Liver (tissue), 3 donors: ENCODE data around the gene INTS15.

ENCODE experiments used
- CTCF ChIP-seq: fragments of 150-350 bp; IDR thresholded peaks from 2 replicates; pipeline ENCODE4 v1.5.1; 2017; ENCODE audit warnings: improper control_type of control experiment, low read depth, low read length; ENCODE audit not compliant: missing input control
- MAX ChIP-seq: IDR thresholded peaks from 2 replicates; pipeline ENCODE4 v1.6.1; 2016; ENCODE audit warnings: antibody characterized with exemption
- RAD21 ChIP-seq, 2 donors: IDR thresholded peaks; 2 replicates each; pipeline ENCODE4 v1.6.1; 2016; ENCODE audit warnings: antibody characterized with exemption in 2 of 2, mild to moderate bottlenecking in 2 of 2
- REST ChIP-seq: IDR thresholded peaks from 2 replicates; pipeline ENCODE4 v1.6.1; 2016; ENCODE audit warnings: antibody characterized with exemption, mild to moderate bottlenecking
- RXRA ChIP-seq, 2 donors: IDR thresholded peaks; 2 replicates each; pipeline ENCODE4 v1.6.1; 2017 to 2018; ENCODE audit warnings: antibody characterized with exemption in 2 of 2, mild to moderate bottlenecking in 1 of 2
- YY1 ChIP-seq: IDR thresholded peaks from 2 replicates; pipeline ENCODE4 v1.6.1; 2016; ENCODE audit warnings: antibody characterized with exemption, mild to moderate bottlenecking
- donor health status: healthy.
- donor health status: healthy.

- no peak for TF ChIP-seq REST
- no peak for TF ChIP-seq MAX
- TF ChIP-seq CTCF: no peak
- TF ChIP-seq YY1: no peak
- no peak for TF ChIP-seq RXRA (IDR thresholded peaks at IDR 0.05)
- TF ChIP-seq RAD21 (IDR thresholded peaks at IDR 0.05): no peak
These were observed 24.2 kb upstream of the INTS15 start for GRCh38 chr7:6565655-6566054.
